GM12878 (cell line): Measurements from ENCODE around the gene THAP11. TPM values are rescaled to one million over a fixed set of nuclear protein-coding genes. Genes with fewer than 3 reads are reported as not detected.

Experiments
- ATAC-seq: fragments of 200-7000 bp; cut with Tn5 transposase; 3 replicates; pipeline ENCODE4 v1.9.1; 2020; ENCODE audit warnings: mild to moderate bottlenecking, moderate library complexity
- BruUV-seq: library from RNA; stranded (reverse); fragments of 400-500 nt; replicated peaks from 2 replicates; lab custom pipeline; 2021; lab: Mats Ljungman, UMichigan
- CTCF ChIA-PET: fragments of 300-600 bp; sonication (Branson Sonifier 250); formaldehyde crosslinking; extraction: SDS; loops from one replicate; lab custom pipeline; 2021; ENCODE audit warnings: inconsistent platforms; lab: Yijun Ruan, JAX
- POLR2A ChIA-PET: fragments of 350-600 bp; formaldehyde crosslinking; extraction: SDS; loops from one replicate; lab custom pipeline; 2021; ENCODE audit warnings: inconsistent platforms; lab: Charles Lee
- RAD21 ChIA-PET: fragments of 300-600 bp; sonication (Branson Sonifier 250); formaldehyde crosslinking; loops from one replicate; lab custom pipeline; 2023; ENCODE audit warnings: antibody characterized with exemption; ENCODE audit not compliant: unreplicated experiment; lab: Charles Lee
- SMC1A ChIA-PET: fragments of 300-600 bp; sonication (Branson Sonifier 250); formaldehyde crosslinking; loops from one replicate; lab custom pipeline; 2023; ENCODE audit not compliant: unreplicated experiment, uncharacterized antibody; lab: Charles Lee
- DNase-seq: peaks from one replicate; pipeline ENCODE4 v3.0.0-alpha.2; 2011; ENCODE audit warnings: low read depth, low spot score
- FAIRE-seq: peaks from 3 replicates; lab custom pipeline; 2011; peaks lifted over from hg19 to GRCh38; lab: Jason Lieb, UNC
- H2AFZ ChIP-seq: 2 replicates; pipeline ENCODE4 v1.6.0; 2011; ENCODE audit warnings: low read depth, low read length, control low read depth; ENCODE audit not compliant: control insufficient read depth
- H3K27ac ChIP-seq: 2 replicates; pipeline ENCODE4 v1.5.1; 2011; ENCODE audit warnings: control low read depth; ENCODE audit not compliant: control insufficient read depth, insufficient read depth
- H3K27me3 ChIP-seq, 2 experiments: replicated peaks in 1 of 2; 2 replicates each; pipeline versions ENCODE4 v1.6.0 to v1.6.1; 2011; ENCODE audit warnings: low read length in 1 of 2; ENCODE audit not compliant: control insufficient read depth in 2 of 2, insufficient read depth in 2 of 2
- H3K36me3 ChIP-seq, 2 experiments: 2 replicates each; pipeline ENCODE4 v1.5.1; 2011; ENCODE audit warnings: low read length in 1 of 2; ENCODE audit not compliant: control insufficient read depth in 2 of 2, insufficient read depth in 2 of 2
- H3K4me1 ChIP-seq: 2 replicates; pipeline ENCODE4 v1.6.1; 2011; ENCODE audit warnings: mild to moderate bottlenecking, low read length, moderate library complexity, mixed read lengths; ENCODE audit not compliant: control insufficient read depth, insufficient read depth
- H3K4me2 ChIP-seq: 2 replicates; pipeline ENCODE4 v1.6.0; 2011; ENCODE audit warnings: control low read depth; ENCODE audit not compliant: control insufficient read depth, insufficient read depth
- H3K4me3 ChIP-seq: fragments of 200-600 bp; sonication (generic); 2 replicates; pipeline ENCODE4 v1.5.1; 2016
- H3K79me2 ChIP-seq: 2 replicates; pipeline ENCODE4 v1.6.0; 2011; ENCODE audit warnings: low read length; ENCODE audit not compliant: control insufficient read depth, insufficient read depth
- H3K9ac ChIP-seq: 2 replicates; pipeline ENCODE4 v1.8.0; 2011; ENCODE audit warnings: low read length, control low read depth, mixed read lengths; ENCODE audit not compliant: control insufficient read depth, insufficient read depth
- H3K9me3 ChIP-seq: replicated peaks from 3 replicates; pipeline ENCODE4 v1.5.1; 2011; ENCODE audit warnings: mild to moderate bottlenecking, low read length; ENCODE audit not compliant: control insufficient read depth, insufficient read depth
- H4K20me1 ChIP-seq: 2 replicates; pipeline ENCODE4 v1.6.0; 2011; ENCODE audit not compliant: control insufficient read depth, insufficient read depth
- BHLHE40 ChIP-seq, 2 experiments: fragments of 450-650 bp in 1 of 2; IDR thresholded peaks; 2 replicates each; pipeline ENCODE4 v1.6.1; 2011 to 2017; ENCODE audit warnings: low read depth in 2 of 2, borderline replicate concordance in 1 of 2, improper control_type of control experiment in 1 of 2, low read length in 1 of 2, mild to moderate bottlenecking in 1 of 2
- CBX5 ChIP-seq: sonication (generic); IDR thresholded peaks from 2 replicates; pipeline ENCODE4 v1.6.1; 2016; ENCODE audit warnings: low read depth, moderate library complexity, mild to moderate bottlenecking, inconsistent platforms
- CTCF ChIP-seq, 3 experiments: IDR thresholded peaks in 2 of 3; conservative IDR thresholded peaks in 1 of 3; 2 replicates each; pipeline ENCODE4 v1.5.1; 2011; ENCODE audit warnings: low read depth in 3 of 3, low read length in 3 of 3, mild to moderate bottlenecking in 3 of 3, control low read depth in 2 of 3, moderate library complexity in 2 of 3, inconsistent platforms in 1 of 3, mixed read lengths in 1 of 3; ENCODE audit not compliant: control insufficient read depth in 2 of 3, insufficient read depth in 1 of 3; ENCODE audit errors: extremely low read depth in 1 of 3
- HDGF ChIP-seq: fragments of 450-650 bp; IDR thresholded peaks from 2 replicates; pipeline ENCODE4 v1.6.1; 2016; ENCODE audit warnings: antibody characterized with exemption
- LARP7 ChIP-seq: fragments of 450-650 bp; IDR thresholded peaks from 2 replicates; pipeline ENCODE4 v1.6.1; 2017; ENCODE audit warnings: mild to moderate bottlenecking
- MYB ChIP-seq: fragments of 150-350 bp; IDR thresholded peaks from 2 replicates; pipeline ENCODE4 v1.6.1; 2014; ENCODE audit warnings: mild to moderate bottlenecking, low read depth, low read length, borderline replicate concordance
- NR2F1 ChIP-seq: fragments of 450-650 bp; conservative IDR thresholded peaks from 2 replicates; pipeline ENCODE4 v1.6.1; 2017; ENCODE audit warnings: mild to moderate bottlenecking
- POLR2AphosphoS5 ChIP-seq: IDR thresholded peaks from 2 replicates; pipeline ENCODE4 v1.6.1; 2011; ENCODE audit warnings: mild to moderate bottlenecking, low read length, inconsistent platforms
- RAD21 ChIP-seq: IDR thresholded peaks from 2 replicates; pipeline ENCODE4 v1.6.1; 2011; ENCODE audit warnings: mild to moderate bottlenecking, low read depth, low read length, moderate library complexity; ENCODE audit not compliant: insufficient read depth
- RELA ChIP-seq: fragments of 450-650 bp; IDR thresholded peaks from 2 replicates; pipeline ENCODE4 v1.8.0; 2014; ENCODE audit warnings: borderline replicate concordance; ENCODE audit not compliant: partially characterized antibody
- SMARCA5 ChIP-seq: fragments of 450-650 bp; IDR thresholded peaks from 2 replicates; pipeline ENCODE4 v1.6.1; 2017; ENCODE audit warnings: mild to moderate bottlenecking
- SMC3 ChIP-seq: IDR thresholded peaks from 2 replicates; pipeline ENCODE4 v1.6.1; 2011; ENCODE audit warnings: low read length, improper control_type of control experiment, borderline replicate concordance
- TARDBP ChIP-seq: IDR thresholded peaks from 2 replicates; pipeline ENCODE4 v1.6.1; 2016; ENCODE audit warnings: borderline replicate concordance
- TCF12 ChIP-seq: IDR thresholded peaks from 2 replicates; pipeline ENCODE4 v1.6.1; 2011; ENCODE audit warnings: low read depth, mild to moderate bottlenecking, low read length
- TCF3 ChIP-seq: IDR thresholded peaks from 2 replicates; pipeline ENCODE4 v1.6.1; 2012; ENCODE audit warnings: low read depth, mild to moderate bottlenecking, low read length, borderline replicate concordance; ENCODE audit not compliant: insufficient read depth
- YY1 ChIP-seq: IDR thresholded peaks from 2 replicates; pipeline ENCODE4 v1.6.1; 2011; ENCODE audit warnings: low read depth, mild to moderate bottlenecking, low read length
- ZBTB33 ChIP-seq: fragments of 450-650 bp; IDR thresholded peaks from 2 replicates; pipeline ENCODE4 v1.6.1; 2017; ENCODE audit warnings: mild to moderate bottlenecking
- WGBS: methylation state at CpG from one replicate; pipeline ENCODE4 v1.1.6; 2016; ENCODE audit warnings: low lambda C conversion rate; ENCODE audit not compliant: insufficient replicate concordance, insufficient coverage; ENCODE audit errors: missing lambda C conversion rate; 5-methylcytosine and 5-hydroxymethylcytosine counted together
- in situ Hi-C: fragments of 300-500 bp; cut with MboI; formaldehyde crosslinking; loops from 9 replicates; pipeline ENCODE4 v1.14.3; 2018; ENCODE audit warnings: mixed read lengths
- intact Hi-C: fragments of 100-400 bp; cut with micrococcal nuclease; formaldehyde crosslinking; loops from one replicate; pipeline ENCODE4 v1.14.2; 2022; ENCODE audit not compliant: unreplicated experiment
- polyA plus RNA-seq, 11 experiments: library from polyadenylated mRNA; depleted of rRNA in 4 of 11; unstranded in 6 of 11; stranded (reverse) in 5 of 11; fragments of >200 nt; fragmentation: Nextera tagmentation in 4 of 11; fragmentation: Illumina TruSeq in 1 of 11; extraction: Ambion mirVana in 4 of 11; extraction: Trizol in 1 of 11; gene quantifications; 1 replicate in 1 of 11; 2 replicates in 10 of 11; pipeline versions ENCODE4 v1.2.1 to v1.2.3, GENCODE V29; 2011 to 2016; ENCODE audit warnings: inconsistent platforms in 2 of 11, missing spikeins in 2 of 11, low read depth in 1 of 11
- total RNA-seq, 4 experiments: library from RNA; depleted of rRNA in 3 of 4; stranded (reverse); fragments of >200 nt in 3 of 4; fragmentation: Illumina TruSeq in 1 of 4; extraction: Trizol in 1 of 4; gene quantifications; 2 replicates each; pipeline versions ENCODE4 v1.2.1 to v1.2.3, GENCODE V29; 2013 to 2021

THAP11 gene
- total and polyA plus RNA-seq, 10 of the 15 experiments (the other 5 are each of a cell fraction or from before 2014, with no cell fraction given) = 2.5 to 36.7 (median 21.4) TPM

DNA sequence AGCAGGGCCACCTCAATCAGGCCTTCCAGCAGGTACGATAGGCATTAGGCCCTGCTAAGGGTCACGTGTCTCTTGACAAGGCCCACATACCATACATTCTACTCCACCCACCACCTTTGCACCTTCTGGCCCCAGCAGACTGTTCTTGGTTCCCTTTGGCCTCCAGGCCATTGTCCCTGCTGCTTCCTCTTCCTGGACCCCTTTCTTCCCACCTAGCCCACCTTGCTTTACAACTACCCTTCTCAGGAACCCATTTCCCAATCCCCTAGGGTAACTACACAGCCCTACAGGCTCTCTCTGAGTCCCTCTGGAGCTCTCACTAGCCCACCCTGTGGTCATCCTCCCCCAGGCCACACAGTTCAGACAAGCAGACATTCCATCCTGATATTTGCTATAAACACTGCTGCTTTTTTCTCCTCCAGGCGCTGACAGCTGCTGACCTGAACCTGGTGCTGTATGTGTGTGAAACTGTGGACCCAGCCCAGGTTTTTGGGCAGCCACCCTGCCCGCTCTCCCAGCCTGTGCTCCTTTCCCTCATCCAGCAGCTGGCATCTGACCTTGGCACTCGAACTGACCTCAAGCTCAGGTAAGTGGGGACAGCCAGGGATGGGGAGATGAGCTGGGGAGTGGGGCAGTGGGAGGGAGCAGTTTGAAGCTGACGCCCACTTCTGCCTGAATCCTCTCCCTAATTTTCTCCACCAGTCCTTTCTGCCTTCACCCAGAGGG, 41.2 kb downstream of the THAP11 start (continued):
- TF ChIP-seq ZBTB33 = no peak

GRCh38 chr16:67883872-67884261, 41.7 kb downstream of the THAP11 start:
- POLR2A ChIA-PET = interaction anchor here (0.5 to 1.0 kb wide), 3 partner anchors 8 to 239 kb away, joined by 3 to 9 read pairs (median 3); partner anchors contain the start of gene CARMIL2
- in situ Hi-C loops = no loop called here
- Histone ChIP-seq H3K9ac (no peak overlapping the region), H3K36me3 (peaks cover 9 to 47% of the 10 kb centered on the region in 2 experiments; a peak in 3 of 4 replicates), H2AFZ (no peak overlapping the region), H3K27ac (no peak overlapping the region), H3K27me3 (no peaks in the 10 kb centered on the region), H3K79me2 (no peaks in the 10 kb centered on the region), H4K20me1 (no peaks in the 10 kb centered on the region), H3K9me3 (no peaks in the 10 kb centered on the region), H3K4me3 (no peak overlapping the region), H3K4me1 (no peaks in the 10 kb centered on the region), H3K4me2 (no peak overlapping the region)
- 42% methylated on average over 11 of the region's 11 CpGs for WGBS
- no TSS peak for BruUV-seq
- intact Hi-C loops = loop anchor here (2.0 to 5.0 kb wide), 2 partner anchors 157 to 343 kb away; no protein-coding TSS in a partner anchor
- RAD21 ChIA-PET = interaction anchor here (0.6 to 3.2 kb wide), 6 partner anchors 14 to 1426 kb away, joined by 3 to 14 read pairs (median 4); partner anchors contain the start of gene PSMB10
- no peak for FAIRE-seq
- SMC1A ChIA-PET = interaction anchor here (0.7 to 2.2 kb wide), 9 partner anchors 9 to 363 kb away, joined by 3 to 14 read pairs (median 3); partner anchors contain the start of gene PSKH1
- DNase-seq = no peak
- CTCF ChIA-PET = interaction anchor here (0.7 to 5.6 kb wide), 37 partner anchors 9 to 211 kb away, joined by 3 to 39 read pairs (median 4); partner anchors contain the start of genes CENPT, EDC4, NUTF2 and PSKH1
- TF ChIP-seq LARP7 (0 out of 2 replicates have a peak, but pooled peaks have one; percentile 51), RELA (peak; percentile 25), RAD21 (peak; percentile 70), MYB (no peak), POLR2AphosphoS5 (no peak), TCF3 (0 out of 2 replicates have a peak, but pooled peaks have one; percentile 17), CBX5 (no peak), YY1 (0 out of 2 replicates have a peak, but pooled peaks have one; percentile 29), TARDBP (no peak), BHLHE40 (IDR thresholded peaks at IDR 0.05; ENCODE audit: borderline replicate concordance in 1 of 2, low read depth in 2 of 2, low read length in 1 of 2) (0 out of 4 replicates have a peak, but pooled peaks of 1 of the 2 experiments have one; percentile 7), TCF12 (no peak), SMARCA5 (peak; percentile 40; the same call in 1 of the 2 replicates), NR2F1 (0 out of 2 replicates have a peak, but pooled peaks have one; percentile 20), CTCF (IDR thresholded peaks at IDR 0.05 in 2 of 3, conservative IDR thresholded peaks at IDR 0.05 in 1 of 3; ENCODE audit: control insufficient read depth in 2 of 3, extremely low read depth in 1 of 3, insufficient read depth in 1 of 3, low read depth in 3 of 3, low read length in 3 of 3) (peak; percentile 86 to 92 (median 90)), SMC3 (peak; percentile 79), HDGF (peak; percentile 81)
- peak; percentile 93 for ATAC-seq
